Panc1 (cell line): ENCODE results near the gene CRELD1. TPM values are rescaled to one million over a fixed set of nuclear protein-coding genes. Genes with fewer than 3 reads are reported as not detected.

Experiments used
- ATAC-seq: fragments of 200-7000 bp; cut with Tn5 transposase; 2 replicates; pipeline ENCODE4 v1.9.1; 2020; ENCODE audit warnings: mild to moderate bottlenecking, moderate library complexity
- BruUV-seq: library from RNA; stranded (reverse); fragments of 400-500 nt; replicated peaks from 2 replicates; lab custom pipeline; 2021; lab: Mats Ljungman, UMichigan
- CTCF ChIA-PET: fragments of 300-600 bp; sonication (Branson Sonifier 250); formaldehyde crosslinking; loops from one replicate; lab custom pipeline; 2022; ENCODE audit warnings: antibody characterized with exemption; lab: Charles Lee
- POLR2A ChIA-PET: fragments of 300-600 bp; sonication (Branson Sonifier 250); formaldehyde crosslinking; loops from one replicate; lab custom pipeline; 2022; ENCODE audit warnings: antibody characterized with exemption; lab: Charles Lee
- DNase-seq: peaks from one replicate; pipeline ENCODE4 v3.0.0-alpha.2; 2010; ENCODE audit warnings: low read depth, low spot score
- H3K27ac ChIP-seq: 2 replicates; pipeline ENCODE4 v1.5.1; 2011; ENCODE audit warnings: mild to moderate bottlenecking, low read length, inconsistent platforms
- H3K27me3 ChIP-seq: fragments of 200-500 bp; sonication (Bioruptor generic); 2 replicates; pipeline ENCODE4 v1.6.0; 2014; ENCODE audit warnings: low read length, inconsistent platforms; ENCODE audit not compliant: control insufficient read depth, insufficient read depth
- H3K36me3 ChIP-seq: fragments of 200-500 bp; sonication (Bioruptor generic); 2 replicates; pipeline ENCODE4 v1.5.1; 2014; ENCODE audit warnings: inconsistent platforms, mild to moderate bottlenecking, low read length, moderate library complexity; ENCODE audit not compliant: control insufficient read depth, insufficient read depth
- H3K4me1 ChIP-seq: 2 replicates; pipeline ENCODE4 v1.5.1; 2011; ENCODE audit warnings: inconsistent platforms, mild to moderate bottlenecking, low read length, moderate library complexity; ENCODE audit not compliant: control insufficient read depth, insufficient read depth
- H3K4me3 ChIP-seq, 2 experiments: 2 replicates each; pipeline ENCODE4 v1.5.1; 2011 to 2012; ENCODE audit warnings: low read depth in 2 of 2, low read length in 2 of 2, mild to moderate bottlenecking in 2 of 2, inconsistent platforms in 1 of 2, moderate library complexity in 1 of 2
- H3K9me3 ChIP-seq: fragments of 200-500 bp; sonication (Bioruptor generic); 2 replicates; pipeline ENCODE4 v1.5.1; 2014; ENCODE audit warnings: low read depth, mild to moderate bottlenecking, inconsistent platforms, low read length, moderate library complexity; ENCODE audit not compliant: control insufficient read depth, insufficient read depth
- CTCF ChIP-seq: fragments of 450-650 bp; IDR thresholded peaks from 2 replicates; pipeline ENCODE4 v1.5.1; 2017; ENCODE audit warnings: mild to moderate bottlenecking
- POLR2AphosphoS5 ChIP-seq: IDR thresholded peaks from 2 replicates; pipeline ENCODE4 v1.6.1; 2012; ENCODE audit warnings: mild to moderate bottlenecking, low read depth, low read length, moderate library complexity
- REST ChIP-seq, 2 experiments: IDR thresholded peaks; 2 replicates each; pipeline ENCODE4 v1.6.1; 2011 to 2012; ENCODE audit warnings: low read depth in 2 of 2, control low read depth in 1 of 2, low read length in 1 of 2, mild to moderate bottlenecking in 1 of 2, moderate library complexity in 1 of 2; ENCODE audit not compliant: insufficient read depth in 1 of 2
- SIN3A ChIP-seq: IDR thresholded peaks from 2 replicates; pipeline ENCODE4 v1.6.1; 2012; ENCODE audit warnings: low read depth, mild to moderate bottlenecking, low read length, moderate library complexity, borderline replicate concordance; ENCODE audit not compliant: insufficient read depth
- TCF7L2 ChIP-seq: IDR thresholded peaks from 2 replicates; pipeline ENCODE4 v1.6.1; 2011; ENCODE audit warnings: mild to moderate bottlenecking, low read depth, low read length, inconsistent platforms
- in situ Hi-C: cut with HindIII; loops from 2 replicates; pipeline ENCODE4 v1.10.0; 2016; ENCODE audit warnings: low sequenced_read_pairs, low pct_unique_long_range_greater_than_20kb
- intact Hi-C: fragments of 100-400 bp; cut with micrococcal nuclease; formaldehyde crosslinking; loops from one replicate; pipeline ENCODE4 v1.10.0; 2022; ENCODE audit not compliant: unreplicated experiment
- total RNA-seq: library from RNA; stranded (reverse); gene quantifications from one replicate; pipeline ENCODE4 v1.2.1, GENCODE V29; 2021; ENCODE audit not compliant: unreplicated experiment

The CRELD1 gene
- total RNA-seq, 1 experiment from 2014 or later, result 15.4 TPM

DNA sequence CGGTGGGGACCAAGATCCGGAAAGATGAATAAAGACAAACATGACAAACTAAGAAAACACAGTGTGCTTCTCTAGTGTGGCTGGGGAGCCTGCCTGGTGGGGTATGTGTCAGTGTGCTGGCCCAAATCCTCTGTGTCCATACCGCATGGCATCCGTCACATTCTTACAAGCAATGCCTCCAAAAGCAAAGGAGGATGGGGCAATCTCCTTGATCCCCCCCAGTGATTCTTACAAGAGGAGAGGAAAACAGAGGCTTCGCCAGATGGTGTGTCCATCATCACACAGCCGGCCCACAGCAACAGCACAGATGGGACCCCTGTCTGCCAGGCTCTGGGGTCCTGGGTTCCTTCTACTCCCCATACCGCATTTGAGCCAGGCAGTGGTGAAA, 17.3 kb upstream of the CRELD1 start:
- no peak for ATAC-seq
- H3K27me3 ChIP-seq, result no peaks in the 10 kb centered on the region
- intact Hi-C loops, result no loop called here

More for the DNA sequence above, 17.3 kb upstream of the CRELD1 start:
- in situ Hi-C loops, result no loop called here
- H3K4me3 ChIP-seq, result peak overlapping the region; percentile 44 to 72
- BruUV-seq, result no TSS peak
- CTCF ChIA-PET, result no interaction called here
- H3K4me1 ChIP-seq, result peaks cover 25% of the 10 kb centered on the region
- peak overlapping the region; percentile 83 for H3K27ac ChIP-seq
- no peaks in the 10 kb centered on the region for H3K9me3 ChIP-seq
- no peak for DNase-seq
- POLR2A ChIA-PET, result interaction anchor here (0.6 kb wide), 1 partner anchor 25 kb away, joined by 3 read pairs; no protein-coding TSS in a partner anchor
- no peaks in the 10 kb centered on the region for H3K36me3 ChIP-seq
- no peak for TF ChIP-seq POLR2AphosphoS5
- TF ChIP-seq REST (IDR thresholded peaks at IDR 0.05; ENCODE audit: insufficient read depth in 1 of 2, low read depth in 2 of 2, low read length in 1 of 2), result no peak
- no peak for TF ChIP-seq CTCF
- TF ChIP-seq TCF7L2, result no peak
- no peak for TF ChIP-seq SIN3A
